ENCODE data around the gene OR4F17. TPM values are rescaled to one million over a fixed set of nuclear protein-coding genes. Genes with fewer than 3 reads are reported as not detected.

The OR4F17 gene, protein sequence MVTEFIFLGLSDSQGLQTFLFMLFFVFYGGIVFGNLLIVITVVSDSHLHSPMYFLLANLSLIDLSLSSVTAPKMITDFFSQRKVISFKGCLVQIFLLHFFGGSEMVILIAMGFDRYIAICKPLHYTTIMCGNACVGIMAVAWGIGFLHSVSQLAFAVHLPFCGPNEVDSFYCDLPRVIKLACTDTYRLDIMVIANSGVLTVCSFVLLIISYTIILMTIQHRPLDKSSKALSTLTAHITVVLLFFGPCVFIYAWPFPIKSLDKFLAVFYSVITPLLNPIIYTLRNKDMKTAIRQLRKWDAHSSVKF
- not detected in 2 replicates for total RNA-seq

GRCh38 chr19:106804-107203 is at the start of gene OR4F17:
Gene OR4F17, plus strand, starts transcription at chr19:107104. Its CDS starts 3,575 bp downstream, at chr19:110679.

Other genes starting within 250 kb of the OR4F17 start
- gene PLPP2, start 184.3 kb downstream of the OR4F17 start, total RNA-seq, result 14.6 and 18.6 TPM in 2 replicates
- gene MIER2, start 237.7 kb downstream of the OR4F17 start, total RNA-seq, result 14.4 and 20.2 TPM in 2 replicates